ENCODE measurements around the gene STXBP5. TPM values are rescaled to one million over a fixed set of nuclear protein-coding genes. Genes with fewer than 3 reads are reported as not detected.

Gene STXBP5
- total and polyA plus RNA-seq, 4 donors = 1.9 to 8.9 (median 4.8) TPM

GRCh38 chr6:147178355-147178754, 25.9 kb upstream of the STXBP5 start:
- Histone ChIP-seq H3K4me3 (ENCODE audit: low read depth in 1 of 3, low read length in 3 of 3) (no peak overlapping the region), H3K36me3 (ENCODE audit: control insufficient read depth in 4 of 4, insufficient read depth in 3 of 4, low read depth in 1 of 4, low read length in 3 of 4) (no peaks in the 10 kb centered on the region), H3K4me1 (ENCODE audit: control insufficient read depth in 4 of 4, insufficient read depth in 4 of 4, low read length in 3 of 4) (no peaks in the 10 kb centered on the region), H3K27me3 (ENCODE audit: control insufficient read depth in 4 of 4, insufficient read depth in 4 of 4, low read length in 3 of 4) (no peaks in the 10 kb centered on the region), H3K9me3 (ENCODE audit: control insufficient read depth in 4 of 4, low read length in 3 of 4) (no peaks in the 10 kb centered on the region), H3K27ac (ENCODE audit: low read depth in 1 of 2, low read length in 2 of 2) (no peak overlapping the region), H3K9ac (ENCODE audit: low read depth in 1 of 2, low read length in 2 of 2) (no peak overlapping the region)
- no peak for TF ChIP-seq GABPA (IDR thresholded peaks at IDR 0.05 in 1 of 2, conservative IDR thresholded peaks at IDR 0.05 in 1 of 2)
- TF ChIP-seq HNF4G (IDR thresholded peaks at IDR 0.05) = no peak
- TF ChIP-seq JUND (IDR thresholded peaks at IDR 0.05) = no peak
- TF ChIP-seq RAD21 (IDR thresholded peaks at IDR 0.05) = no peak
- TF ChIP-seq TAF1 (conservative IDR thresholded peaks at IDR 0.05) = no peak
- no peak for TF ChIP-seq HNF4A (conservative IDR thresholded peaks at IDR 0.05)
- TF ChIP-seq, protein P1, sequence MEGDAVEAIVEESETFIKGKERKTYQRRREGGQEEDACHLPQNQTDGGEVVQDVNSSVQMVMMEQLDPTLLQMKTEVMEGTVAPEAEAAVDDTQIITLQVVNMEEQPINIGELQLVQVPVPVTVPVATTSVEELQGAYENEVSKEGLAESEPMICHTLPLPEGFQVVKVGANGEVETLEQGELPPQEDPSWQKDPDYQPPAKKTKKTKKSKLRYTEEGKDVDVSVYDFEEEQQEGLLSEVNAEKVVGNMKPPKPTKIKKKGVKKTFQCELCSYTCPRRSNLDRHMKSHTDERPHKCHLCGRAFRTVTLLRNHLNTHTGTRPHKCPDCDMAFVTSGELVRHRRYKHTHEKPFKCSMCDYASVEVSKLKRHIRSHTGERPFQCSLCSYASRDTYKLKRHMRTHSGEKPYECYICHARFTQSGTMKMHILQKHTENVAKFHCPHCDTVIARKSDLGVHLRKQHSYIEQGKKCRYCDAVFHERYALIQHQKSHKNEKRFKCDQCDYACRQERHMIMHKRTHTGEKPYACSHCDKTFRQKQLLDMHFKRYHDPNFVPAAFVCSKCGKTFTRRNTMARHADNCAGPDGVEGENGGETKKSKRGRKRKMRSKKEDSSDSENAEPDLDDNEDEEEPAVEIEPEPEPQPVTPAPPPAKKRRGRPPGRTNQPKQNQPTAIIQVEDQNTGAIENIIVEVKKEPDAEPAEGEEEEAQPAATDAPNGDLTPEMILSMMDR (IDR thresholded peaks at IDR 0.05; ENCODE audit: low read depth, low read length, missing input control) = no peak
- no peak for TF ChIP-seq EGR1 (IDR thresholded peaks at IDR 0.05; ENCODE audit: low read depth in 2 of 2)
- TF ChIP-seq RXRA (IDR thresholded peaks at IDR 0.05) = no peak
- no peak for DNase-seq (ENCODE audit: low spot score)

DNA sequence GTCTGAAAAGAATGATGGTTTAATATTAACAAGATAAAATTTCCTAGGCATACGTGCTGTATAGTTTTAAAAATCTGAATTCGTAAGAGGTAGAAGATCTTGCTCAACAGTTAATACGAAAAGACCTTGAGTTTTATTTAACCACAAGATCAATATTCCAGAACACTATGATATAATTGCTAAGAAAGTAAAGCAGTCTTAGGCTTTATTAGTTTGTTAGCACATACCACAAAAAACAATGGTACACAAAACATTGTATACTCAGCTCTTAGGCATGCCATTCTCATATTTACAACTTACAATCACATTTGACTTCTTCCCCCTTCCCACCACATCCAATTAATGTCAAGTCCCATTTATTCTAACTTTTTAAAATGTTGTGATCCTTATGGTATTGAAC, 24.4 kb upstream of the STXBP5 start:
- Histone ChIP-seq H3K4me3 (ENCODE audit: low read depth in 1 of 3, low read length in 3 of 3) (no peak overlapping the region), H3K4me1 (ENCODE audit: control insufficient read depth in 4 of 4, insufficient read depth in 4 of 4, low read length in 3 of 4) (no peaks in the 10 kb centered on the region), H3K9ac (ENCODE audit: low read depth in 1 of 2, low read length in 2 of 2) (no peak overlapping the region), H3K27me3 (ENCODE audit: control insufficient read depth in 4 of 4, insufficient read depth in 4 of 4, low read length in 3 of 4) (no peaks in the 10 kb centered on the region), H3K9me3 (ENCODE audit: control insufficient read depth in 4 of 4, low read length in 3 of 4) (no peaks in the 10 kb centered on the region), H3K27ac (ENCODE audit: low read depth in 1 of 2, low read length in 2 of 2) (no peak overlapping the region), H3K36me3 (ENCODE audit: control insufficient read depth in 4 of 4, insufficient read depth in 3 of 4, low read depth in 1 of 4, low read length in 3 of 4) (no peaks in the 10 kb centered on the region)
- TF ChIP-seq RXRA (IDR thresholded peaks at IDR 0.05) = no peak
- no peak for TF ChIP-seq MAX (IDR thresholded peaks at IDR 0.05)
- TF ChIP-seq HNF4A (conservative IDR thresholded peaks at IDR 0.05) = no peak
- no peak for TF ChIP-seq TAF1 (conservative IDR thresholded peaks at IDR 0.05)
- no peak for TF ChIP-seq SP1 (IDR thresholded peaks at IDR 0.05)
- TF ChIP-seq JUND (IDR thresholded peaks at IDR 0.05) = no peak
- TF ChIP-seq FOXA2 (IDR thresholded peaks at IDR 0.05) = no peak
- no peak for TF ChIP-seq GABPA (IDR thresholded peaks at IDR 0.05 in 1 of 2, conservative IDR thresholded peaks at IDR 0.05 in 1 of 2)
- no peak for TF ChIP-seq RAD21 (IDR thresholded peaks at IDR 0.05)
- TF ChIP-seq NR2F2 (IDR thresholded peaks at IDR 0.05) = no peak
- DNase-seq (ENCODE audit: low spot score) = no peak
- WGBS = 45% methylated on average over 3 of the region's 3 CpGs

GRCh38 chr6:147180926-147181325, 23.3 kb upstream of the STXBP5 start:
- no peak for DNase-seq (ENCODE audit: low spot score)
- H3K9ac ChIP-seq (ENCODE audit: low read depth in 1 of 2, low read length in 2 of 2) = no peak overlapping the region
- H3K4me1 ChIP-seq (ENCODE audit: control insufficient read depth in 4 of 4, insufficient read depth in 4 of 4, low read length in 3 of 4) = no peaks in the 10 kb centered on the region
- TF ChIP-seq, protein P2, sequence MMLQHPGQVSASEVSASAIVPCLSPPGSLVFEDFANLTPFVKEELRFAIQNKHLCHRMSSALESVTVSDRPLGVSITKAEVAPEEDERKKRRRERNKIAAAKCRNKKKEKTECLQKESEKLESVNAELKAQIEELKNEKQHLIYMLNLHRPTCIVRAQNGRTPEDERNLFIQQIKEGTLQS (IDR thresholded peaks at IDR 0.05) = no peak
- TF ChIP-seq, protein P3, sequence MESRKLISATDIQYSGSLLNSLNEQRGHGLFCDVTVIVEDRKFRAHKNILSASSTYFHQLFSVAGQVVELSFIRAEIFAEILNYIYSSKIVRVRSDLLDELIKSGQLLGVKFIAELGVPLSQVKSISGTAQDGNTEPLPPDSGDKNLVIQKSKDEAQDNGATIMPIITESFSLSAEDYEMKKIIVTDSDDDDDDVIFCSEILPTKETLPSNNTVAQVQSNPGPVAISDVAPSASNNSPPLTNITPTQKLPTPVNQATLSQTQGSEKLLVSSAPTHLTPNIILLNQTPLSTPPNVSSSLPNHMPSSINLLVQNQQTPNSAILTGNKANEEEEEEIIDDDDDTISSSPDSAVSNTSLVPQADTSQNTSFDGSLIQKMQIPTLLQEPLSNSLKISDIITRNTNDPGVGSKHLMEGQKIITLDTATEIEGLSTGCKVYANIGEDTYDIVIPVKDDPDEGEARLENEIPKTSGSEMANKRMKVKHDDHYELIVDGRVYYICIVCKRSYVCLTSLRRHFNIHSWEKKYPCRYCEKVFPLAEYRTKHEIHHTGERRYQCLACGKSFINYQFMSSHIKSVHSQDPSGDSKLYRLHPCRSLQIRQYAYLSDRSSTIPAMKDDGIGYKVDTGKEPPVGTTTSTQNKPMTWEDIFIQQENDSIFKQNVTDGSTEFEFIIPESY (IDR thresholded peaks at IDR 0.05) = no peak
- no peak for TF ChIP-seq YY1 (IDR thresholded peaks at IDR 0.05)
- TF ChIP-seq JUND (IDR thresholded peaks at IDR 0.05) = no peak
- no peak for TF ChIP-seq HNF4G (IDR thresholded peaks at IDR 0.05)
- TF ChIP-seq, protein P1 (IDR thresholded peaks at IDR 0.05; ENCODE audit: low read depth, low read length, missing input control) = no peak
- TF ChIP-seq TAF1 (conservative IDR thresholded peaks at IDR 0.05) = no peak
- no peak for TF ChIP-seq FOXA1 (IDR thresholded peaks at IDR 0.05)
- no peak for TF ChIP-seq RXRA (IDR thresholded peaks at IDR 0.05)
- TF ChIP-seq EGR1 (IDR thresholded peaks at IDR 0.05; ENCODE audit: low read depth in 2 of 2) = no peak
- no peak for TF ChIP-seq SP1 (IDR thresholded peaks at IDR 0.05)
- TF ChIP-seq, protein P4, sequence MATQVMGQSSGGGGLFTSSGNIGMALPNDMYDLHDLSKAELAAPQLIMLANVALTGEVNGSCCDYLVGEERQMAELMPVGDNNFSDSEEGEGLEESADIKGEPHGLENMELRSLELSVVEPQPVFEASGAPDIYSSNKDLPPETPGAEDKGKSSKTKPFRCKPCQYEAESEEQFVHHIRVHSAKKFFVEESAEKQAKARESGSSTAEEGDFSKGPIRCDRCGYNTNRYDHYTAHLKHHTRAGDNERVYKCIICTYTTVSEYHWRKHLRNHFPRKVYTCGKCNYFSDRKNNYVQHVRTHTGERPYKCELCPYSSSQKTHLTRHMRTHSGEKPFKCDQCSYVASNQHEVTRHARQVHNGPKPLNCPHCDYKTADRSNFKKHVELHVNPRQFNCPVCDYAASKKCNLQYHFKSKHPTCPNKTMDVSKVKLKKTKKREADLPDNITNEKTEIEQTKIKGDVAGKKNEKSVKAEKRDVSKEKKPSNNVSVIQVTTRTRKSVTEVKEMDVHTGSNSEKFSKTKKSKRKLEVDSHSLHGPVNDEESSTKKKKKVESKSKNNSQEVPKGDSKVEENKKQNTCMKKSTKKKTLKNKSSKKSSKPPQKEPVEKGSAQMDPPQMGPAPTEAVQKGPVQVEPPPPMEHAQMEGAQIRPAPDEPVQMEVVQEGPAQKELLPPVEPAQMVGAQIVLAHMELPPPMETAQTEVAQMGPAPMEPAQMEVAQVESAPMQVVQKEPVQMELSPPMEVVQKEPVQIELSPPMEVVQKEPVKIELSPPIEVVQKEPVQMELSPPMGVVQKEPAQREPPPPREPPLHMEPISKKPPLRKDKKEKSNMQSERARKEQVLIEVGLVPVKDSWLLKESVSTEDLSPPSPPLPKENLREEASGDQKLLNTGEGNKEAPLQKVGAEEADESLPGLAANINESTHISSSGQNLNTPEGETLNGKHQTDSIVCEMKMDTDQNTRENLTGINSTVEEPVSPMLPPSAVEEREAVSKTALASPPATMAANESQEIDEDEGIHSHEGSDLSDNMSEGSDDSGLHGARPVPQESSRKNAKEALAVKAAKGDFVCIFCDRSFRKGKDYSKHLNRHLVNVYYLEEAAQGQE (IDR thresholded peaks at IDR 0.05) = no peak
- TF ChIP-seq NR2F2 (IDR thresholded peaks at IDR 0.05) = no peak
- no peak for TF ChIP-seq RAD21 (IDR thresholded peaks at IDR 0.05)
- no peak for TF ChIP-seq HNF4A (conservative IDR thresholded peaks at IDR 0.05)

More at GRCh38 chr6:147180926-147181325, 23.3 kb upstream of the STXBP5 start:
- 87% methylated on average over 7 of the region's 7 CpGs for WGBS
- Histone ChIP-seq H3K36me3 (ENCODE audit: control insufficient read depth in 4 of 4, insufficient read depth in 3 of 4, low read depth in 1 of 4, low read length in 3 of 4) (no peaks in the 10 kb centered on the region), H3K4me3 (ENCODE audit: low read depth in 1 of 3, low read length in 3 of 3) (no peak overlapping the region), H3K27me3 (ENCODE audit: control insufficient read depth in 4 of 4, insufficient read depth in 4 of 4, low read length in 3 of 4) (no peaks in the 10 kb centered on the region), H3K27ac (ENCODE audit: low read depth in 1 of 2, low read length in 2 of 2) (no peak overlapping the region), H3K9me3 (ENCODE audit: control insufficient read depth in 4 of 4, low read length in 3 of 4) (no peaks in the 10 kb centered on the region)

Measured in liver (tissue), 9 donors.